GM23248 (cell line): ENCODE measurements around the gene LCN6.

ENCODE experiments used
- EZH2 ChIP-seq: fragments of 200-600 bp; sonication (generic); IDR thresholded peaks from 2 replicates; pipeline ENCODE4 v1.6.1; 2018; ENCODE audit warnings: antibody characterized with exemption, mild to moderate bottlenecking; ENCODE audit not compliant: insufficient read depth, poor library complexity, severe bottlenecking
- EZH2phosphoT487 ChIP-seq: fragments of 200-600 bp; sonication (generic); IDR thresholded peaks from 2 replicates; pipeline ENCODE4 v1.6.1; 2018; ENCODE audit warnings: antibody characterized with exemption, moderate library complexity, mild to moderate bottlenecking, low read depth; ENCODE audit not compliant: insufficient read depth

DNA sequence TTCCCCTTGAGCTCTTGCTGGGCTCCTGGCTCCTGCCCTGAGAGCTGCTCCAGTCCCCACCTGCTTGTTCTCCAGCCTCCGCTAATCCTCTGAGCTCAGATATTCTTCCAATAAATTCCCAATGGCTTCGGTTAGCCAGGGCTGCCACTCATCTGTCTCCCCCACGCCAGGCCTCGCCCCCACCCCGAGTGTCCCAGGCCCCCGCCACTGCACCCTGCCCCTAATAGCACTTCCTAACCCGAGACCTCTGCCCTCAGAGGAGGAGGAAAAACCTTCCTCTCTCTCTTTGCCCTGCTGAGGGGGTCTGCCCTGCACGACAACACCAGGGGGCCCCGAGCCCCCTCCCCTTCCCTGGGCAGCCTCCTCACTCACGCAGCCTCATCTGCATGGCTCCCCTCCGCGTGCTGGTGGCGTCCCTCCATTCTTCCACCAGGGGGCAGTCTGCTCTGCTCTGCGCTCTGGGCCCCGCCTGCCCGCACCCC, 21.4 kb upstream of the LCN6 start:
- TF ChIP-seq EZH2 (no peak), EZH2phosphoT487 (no peak)
